G401.6 (cell line): ENCODE data around the gene SEMA3B.
"Not testable (repeated sequence)": the region's sequence is repeated elsewhere in the genome, so short reads cannot be mapped to it uniquely, and the experiment has no call there.

Source experiments
- FAIRE-seq: peaks from 2 replicates; lab custom pipeline; 2012; peaks lifted over from hg19 to GRCh38; lab: Jason Lieb, UNC

SEMA3B gene

DNA sequence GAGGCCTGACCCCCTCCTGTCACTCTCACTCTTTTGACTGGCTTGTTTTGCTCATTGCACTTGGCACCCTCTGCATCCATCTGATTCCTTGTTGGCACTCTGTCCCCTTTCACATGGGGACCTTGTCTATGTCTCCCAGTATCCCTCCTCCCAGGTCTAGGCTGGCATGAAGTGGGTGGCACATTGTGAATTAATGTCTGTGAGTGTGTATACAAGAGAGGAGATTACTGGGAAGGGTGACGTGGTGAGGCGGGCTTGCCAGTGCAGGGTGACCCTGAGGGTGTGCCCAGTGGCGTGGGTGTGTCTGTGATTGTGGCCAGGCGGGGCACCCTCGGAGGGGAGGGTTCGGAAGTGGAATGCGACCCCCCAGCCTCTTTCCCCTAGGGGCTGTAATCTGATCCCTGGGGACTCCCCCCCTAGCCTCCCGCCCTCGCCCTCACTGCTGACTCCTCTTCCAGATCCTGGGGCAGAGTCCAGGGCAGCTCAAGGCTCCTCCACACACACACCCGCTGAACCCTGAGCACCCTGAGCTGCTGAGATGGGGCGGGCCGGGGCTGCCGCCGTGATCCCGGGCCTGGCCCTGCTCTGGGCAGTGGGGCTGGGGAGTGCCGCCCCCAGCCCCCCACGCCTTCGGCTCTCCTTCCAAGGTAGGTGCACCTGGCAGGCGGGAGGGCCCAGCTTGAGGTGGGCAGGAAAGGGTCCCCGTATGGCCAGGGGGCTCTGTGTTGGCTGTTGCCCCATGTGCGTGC lies at the start of gene SEMA3B:
Gene SEMA3B, plus strand, starts transcription at position 445 of the 749 bp plus-strand sequence. Its CDS starts 94 bp downstream, at position 539.
- FAIRE-seq = no peak

DNA sequence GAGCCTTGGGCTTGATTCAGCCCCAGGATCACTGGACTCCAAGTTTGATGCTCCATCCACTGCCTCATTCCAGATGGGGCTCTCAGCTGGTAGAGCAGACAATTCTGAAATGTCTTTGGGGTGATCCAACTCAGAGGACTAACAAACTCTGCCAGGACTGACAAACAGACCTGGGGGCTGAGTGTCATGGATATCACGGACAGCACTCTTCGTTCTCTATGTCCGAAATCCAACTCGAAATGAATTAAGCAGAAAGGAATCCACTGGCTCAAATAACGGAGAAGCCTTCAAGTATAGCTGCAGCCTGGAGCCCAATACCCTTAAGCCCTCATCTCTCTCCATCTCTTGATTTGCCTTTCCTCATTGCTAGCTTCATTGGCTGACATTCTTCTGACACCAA lies 49.7 kb upstream of the SEMA3B start:
- FAIRE-seq = no peak

DNA sequence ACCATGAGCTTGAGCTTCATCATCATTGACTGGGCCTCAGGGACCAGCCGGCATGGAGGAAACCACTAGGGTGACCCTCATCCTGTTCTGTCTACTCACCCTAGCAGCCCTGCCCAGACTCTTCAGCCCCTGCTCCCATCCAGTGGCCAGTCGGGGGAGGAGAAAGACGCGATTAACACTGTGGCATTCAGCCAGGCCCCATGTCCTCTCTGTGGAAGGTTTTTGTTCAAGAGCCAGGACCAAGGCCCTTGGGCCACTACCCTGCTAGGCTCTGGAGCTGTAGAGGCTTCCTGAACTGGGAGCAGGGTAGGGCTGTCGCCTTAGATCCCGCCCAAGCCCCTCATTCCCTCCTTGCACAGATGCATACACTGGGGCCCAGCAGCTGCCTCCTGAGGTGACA lies 48.8 kb upstream of the SEMA3B start:
- FAIRE-seq = no peak

DNA sequence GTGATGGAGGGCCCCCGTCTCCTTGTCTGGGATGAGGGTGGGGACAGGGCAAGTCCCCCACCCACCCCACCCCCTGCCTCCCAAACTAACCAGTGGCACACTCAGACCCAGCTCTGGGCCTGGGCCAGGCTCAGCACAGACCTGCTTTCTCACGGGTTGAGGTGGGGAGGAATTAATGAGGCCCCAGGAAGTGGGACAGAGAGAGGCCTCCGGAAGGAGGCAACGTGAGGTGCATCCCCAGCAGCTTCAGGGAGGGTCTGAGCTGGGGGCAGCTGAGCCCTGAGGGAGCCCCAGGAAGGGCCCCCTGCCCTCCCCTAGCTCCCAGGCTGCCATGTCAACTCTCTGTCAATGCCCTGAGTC lies 47.9 kb upstream of the SEMA3B start:
- no peak for FAIRE-seq

DNA sequence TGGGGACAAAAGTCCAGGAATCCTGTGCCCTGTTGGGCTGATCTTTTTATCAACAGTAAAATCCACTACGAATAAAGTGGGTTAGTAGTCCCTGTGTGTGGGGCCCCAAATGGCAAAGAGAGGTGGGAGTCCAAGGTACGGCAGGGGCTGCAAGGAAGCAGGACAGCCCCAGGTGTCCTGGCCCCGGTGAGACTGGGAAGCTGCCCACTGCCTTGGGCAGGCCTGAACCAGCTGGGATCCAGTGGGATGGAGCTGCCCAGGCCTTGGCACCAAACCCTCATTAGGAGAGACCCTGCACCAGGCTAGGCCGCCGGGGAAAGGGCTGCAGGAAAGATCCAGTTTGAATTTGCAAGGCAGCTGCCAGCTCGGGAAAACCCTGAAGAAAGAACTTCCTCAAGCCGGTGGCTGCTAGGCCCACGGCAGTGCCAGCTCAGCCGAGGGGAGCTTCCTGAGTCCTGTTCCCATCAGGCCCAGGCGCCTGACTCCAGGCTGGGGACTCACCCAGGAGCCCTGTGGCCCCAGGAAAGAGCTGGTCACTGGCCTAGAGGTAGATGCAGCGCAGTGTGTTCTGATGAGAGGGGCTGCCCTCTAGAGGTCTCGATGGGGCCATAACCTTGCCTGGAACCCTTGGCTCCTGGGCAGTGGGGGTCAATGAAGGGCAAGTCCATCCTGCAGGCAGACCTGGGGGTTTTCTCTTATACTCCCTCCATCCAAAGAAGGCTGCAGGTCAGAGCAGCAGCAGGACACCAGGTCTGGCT lies 47.4 kb upstream of the SEMA3B start:
- FAIRE-seq = no peak

DNA sequence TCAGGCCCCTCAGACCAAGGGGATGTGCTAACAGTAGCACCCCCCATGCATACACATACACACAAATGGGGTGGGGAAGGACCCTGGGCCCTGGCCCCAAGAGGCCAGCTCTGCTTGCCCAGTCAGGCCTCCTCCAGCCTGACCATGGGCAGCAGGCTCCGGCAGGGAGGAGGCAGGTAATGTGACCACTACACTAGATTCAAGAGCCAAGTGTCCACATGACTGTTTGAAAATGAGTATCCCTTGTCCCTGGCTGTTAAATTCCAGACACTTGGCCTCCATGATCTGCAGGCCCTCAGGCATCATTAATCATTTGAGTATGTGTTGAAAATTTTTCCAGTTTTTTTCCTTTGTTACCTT lies 46.8 kb upstream of the SEMA3B start:
- no peak for FAIRE-seq

DNA sequence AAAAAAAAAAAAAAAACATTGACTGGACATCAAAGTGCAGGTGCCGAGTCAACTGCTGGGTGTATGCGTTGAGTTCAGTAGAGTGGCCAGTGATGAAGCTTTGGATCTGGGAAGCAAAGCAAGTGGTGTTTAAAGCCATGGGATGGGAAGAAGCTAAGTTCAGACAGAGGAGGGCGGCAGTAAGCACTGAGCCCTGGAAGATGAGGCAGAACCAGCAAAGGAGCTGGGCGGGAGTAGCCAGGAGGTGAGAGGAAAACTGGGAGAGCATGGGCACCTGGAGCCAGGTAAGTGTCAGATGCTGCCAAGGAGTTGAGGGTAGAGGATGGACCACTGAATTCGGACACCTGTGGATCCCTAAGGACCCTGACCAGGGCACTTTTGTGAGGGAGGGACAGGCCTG lies 44.3 kb upstream of the SEMA3B start:
- FAIRE-seq = no peak

DNA sequence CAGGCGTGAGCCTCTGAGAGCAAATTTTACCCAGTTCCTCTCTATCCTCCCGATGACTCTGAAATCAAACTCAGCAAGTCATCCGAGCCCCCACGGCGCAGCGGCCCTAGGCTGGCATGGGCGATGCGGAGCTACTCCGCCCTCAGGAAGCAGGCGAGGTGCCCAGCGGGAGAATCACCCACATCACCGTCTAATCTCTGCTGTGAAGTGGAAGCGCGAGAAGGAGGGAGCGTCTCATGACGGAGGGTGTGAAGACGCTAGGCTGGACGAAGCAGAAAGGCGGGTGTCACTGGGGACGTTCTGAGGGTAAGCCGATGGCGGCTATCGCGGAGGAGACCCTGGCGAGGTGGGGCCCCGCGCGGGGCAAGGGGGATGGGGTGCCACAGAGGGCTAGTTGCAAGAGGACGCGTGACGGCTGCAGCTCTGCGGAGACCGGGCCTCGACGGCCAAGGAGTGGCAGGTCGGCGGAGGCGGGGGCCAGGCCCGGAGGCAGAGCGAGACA lies 42.0 kb upstream of the SEMA3B start:
- no peak for FAIRE-seq

DNA sequence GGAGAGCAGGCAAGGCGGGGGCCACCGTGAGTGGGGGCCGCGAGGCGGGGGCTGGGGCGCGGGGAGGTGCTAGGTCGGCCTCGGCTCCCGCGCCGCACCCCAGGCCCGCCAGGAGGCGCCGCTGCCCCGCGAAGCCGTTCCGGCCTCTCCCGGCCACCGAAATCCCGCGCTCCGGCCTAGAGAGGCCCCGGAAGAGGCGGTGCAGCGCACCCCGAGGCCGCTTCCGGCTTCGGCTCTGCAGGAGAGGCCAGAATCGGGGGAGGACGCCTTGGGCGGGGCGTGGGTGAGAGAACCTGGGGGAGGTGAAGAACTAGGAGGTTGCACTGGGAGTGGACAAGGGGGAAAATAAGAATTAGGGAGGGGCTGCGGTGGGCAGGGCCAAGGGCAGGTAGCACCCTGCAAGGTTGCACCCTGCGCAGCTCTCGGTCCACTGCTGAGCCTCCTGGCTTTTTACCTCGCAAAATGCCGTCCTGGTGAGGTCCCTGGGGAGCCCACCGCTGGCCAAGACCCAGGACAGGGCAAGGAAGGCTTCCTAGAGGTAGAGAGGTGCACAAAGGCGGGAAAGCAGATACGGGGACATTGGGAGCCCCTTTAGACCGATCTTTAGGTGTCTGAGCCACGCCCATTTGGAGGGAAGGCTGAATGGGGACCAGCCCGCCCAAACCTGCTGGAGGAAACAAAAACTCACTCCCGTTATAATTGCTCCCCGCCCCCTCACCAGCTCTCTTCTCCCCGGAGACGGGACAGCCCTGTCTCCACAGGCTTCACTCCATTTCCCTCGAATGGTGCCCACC lies 41.4 kb upstream of the SEMA3B start:
- FAIRE-seq = peak; percentile 86

DNA sequence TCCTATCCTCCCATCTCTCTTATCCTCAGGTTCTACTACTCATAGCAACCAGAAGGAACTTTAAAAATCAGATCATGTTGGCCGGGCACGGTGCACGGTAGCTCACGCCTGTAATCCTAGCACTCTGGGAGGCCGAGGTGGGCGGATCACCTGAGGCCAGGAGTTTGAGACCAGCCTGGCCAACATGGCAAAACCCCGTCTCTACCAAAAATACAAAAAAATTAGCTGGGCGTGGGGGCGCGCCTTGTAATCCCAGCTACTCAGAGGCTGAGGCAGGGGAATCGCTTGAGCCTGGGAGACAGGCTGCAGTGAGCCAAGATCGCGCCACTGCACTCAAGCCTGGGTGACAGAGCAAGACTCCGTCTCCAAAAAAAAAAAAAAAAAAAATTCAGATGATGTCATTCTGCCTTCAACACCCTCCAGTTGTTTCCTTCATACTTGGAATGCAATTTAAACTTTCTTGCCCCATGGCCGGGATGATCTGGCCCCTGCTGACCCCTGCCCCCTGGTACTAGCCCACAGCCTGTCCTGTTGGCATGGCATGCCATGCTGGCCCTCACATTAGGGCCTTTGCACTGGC lies 40.7 kb upstream of the SEMA3B start:
- FAIRE-seq = not testable (repeated sequence)

DNA sequence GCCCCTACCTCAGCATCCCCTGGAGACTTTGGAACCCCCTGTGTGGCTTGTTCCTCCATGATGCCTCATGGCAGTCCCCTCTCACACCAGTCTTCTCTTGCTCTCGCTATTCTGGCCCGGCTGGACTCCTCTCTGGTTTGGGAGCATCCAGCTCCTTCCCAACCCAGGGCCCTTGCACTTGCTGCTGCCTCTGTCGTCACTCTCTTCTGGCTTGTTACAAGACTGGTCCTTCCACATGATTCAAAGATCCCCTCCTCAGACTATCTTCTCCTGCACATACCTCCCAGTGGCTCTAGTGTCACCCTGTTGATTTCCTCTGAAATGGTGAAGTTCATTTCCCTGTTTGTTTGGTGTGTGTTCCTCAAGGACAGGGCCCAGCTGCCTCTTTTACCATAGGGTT lies 39.5 kb upstream of the SEMA3B start:
- no peak for FAIRE-seq

DNA sequence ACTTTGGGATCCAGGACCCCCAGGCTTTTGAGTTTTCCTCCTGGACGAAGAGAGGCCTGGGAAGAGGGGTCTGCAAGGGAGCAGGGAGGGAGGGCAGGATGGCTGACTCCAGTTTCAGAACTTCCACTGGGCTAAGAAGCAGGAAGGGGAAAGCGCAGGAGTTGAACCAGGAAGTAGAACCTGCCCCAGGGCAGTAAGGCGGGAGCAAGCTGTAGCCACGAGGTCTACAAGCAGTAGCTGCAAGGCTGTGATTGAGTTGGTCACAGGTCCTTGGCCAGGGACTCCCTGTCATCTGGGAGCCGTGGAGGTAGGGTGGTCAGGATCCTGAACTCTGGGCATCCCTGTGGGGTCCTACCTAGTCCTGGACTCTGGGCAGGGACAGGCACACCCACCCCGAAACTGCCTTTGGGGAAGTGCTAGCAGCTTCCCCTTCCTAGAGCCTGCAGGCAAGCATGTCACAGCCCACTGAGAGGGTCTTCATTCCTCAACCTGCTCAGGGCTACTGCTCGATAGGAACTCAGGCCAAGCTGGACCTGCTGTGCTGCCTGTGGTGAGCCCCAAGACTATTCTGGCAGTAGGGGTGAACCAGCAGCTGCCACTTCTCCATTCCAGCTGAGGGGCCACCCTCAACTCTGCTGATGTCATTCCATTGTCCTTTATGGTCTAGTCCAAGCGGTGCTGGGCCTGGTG lies 38.7 kb upstream of the SEMA3B start:
- FAIRE-seq = no peak

DNA sequence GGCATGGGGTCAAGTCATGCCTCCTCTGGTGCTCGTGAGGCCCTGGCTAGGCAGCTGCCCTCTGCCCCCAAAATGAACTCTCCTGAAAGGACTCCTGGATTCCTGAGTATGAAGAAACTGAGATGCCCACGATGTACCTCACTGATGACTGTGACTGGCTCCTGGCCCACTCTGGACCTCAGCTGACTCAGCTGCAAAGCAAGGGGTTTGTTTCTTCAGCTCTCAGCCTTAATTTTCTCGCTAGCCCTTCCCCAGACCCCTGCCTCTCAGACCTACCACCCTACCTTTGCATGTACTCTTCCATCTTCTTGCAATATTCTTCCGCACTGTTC lies 38.2 kb upstream of the SEMA3B start:
- no peak for FAIRE-seq

DNA sequence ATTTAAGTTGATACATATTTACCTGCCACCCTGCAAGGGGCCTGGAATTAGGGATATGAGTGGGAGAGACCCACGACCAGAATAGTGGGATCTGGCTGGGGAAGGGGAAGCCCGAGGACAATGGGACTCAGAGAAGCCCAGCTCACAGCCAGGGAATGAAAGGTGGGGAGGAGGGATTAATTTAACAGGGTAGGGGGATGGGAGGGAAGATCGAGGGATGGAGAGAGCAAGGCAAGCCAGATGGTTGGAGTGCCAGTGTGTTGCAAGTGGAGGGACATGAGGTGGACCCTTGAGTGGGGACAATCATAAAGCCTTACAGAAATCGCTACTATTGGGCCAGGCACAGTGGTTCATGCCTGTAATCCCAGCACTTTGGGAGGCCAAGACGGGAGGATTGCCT lies 37.4 kb upstream of the SEMA3B start:
- no peak for FAIRE-seq

DNA sequence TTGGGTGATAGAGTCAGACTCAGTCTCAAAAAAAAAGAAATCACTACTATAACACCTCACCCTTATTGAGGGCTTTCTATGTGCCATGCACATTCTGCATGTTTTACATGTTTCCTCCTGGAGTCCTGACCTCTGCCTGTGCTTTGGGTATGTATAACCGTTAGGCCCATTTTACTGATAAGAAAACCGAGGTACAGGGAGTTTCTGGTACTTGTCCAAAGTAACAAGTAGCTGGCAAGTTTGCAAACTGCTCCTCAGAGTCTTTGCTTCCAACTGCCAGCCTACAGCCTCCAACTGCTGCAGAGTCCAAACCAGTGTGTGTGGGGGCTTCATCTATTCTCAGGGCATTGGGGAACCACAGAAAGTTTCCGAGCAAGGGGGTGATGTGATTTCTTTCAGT lies 36.6 kb upstream of the SEMA3B start:
- FAIRE-seq = no peak

DNA sequence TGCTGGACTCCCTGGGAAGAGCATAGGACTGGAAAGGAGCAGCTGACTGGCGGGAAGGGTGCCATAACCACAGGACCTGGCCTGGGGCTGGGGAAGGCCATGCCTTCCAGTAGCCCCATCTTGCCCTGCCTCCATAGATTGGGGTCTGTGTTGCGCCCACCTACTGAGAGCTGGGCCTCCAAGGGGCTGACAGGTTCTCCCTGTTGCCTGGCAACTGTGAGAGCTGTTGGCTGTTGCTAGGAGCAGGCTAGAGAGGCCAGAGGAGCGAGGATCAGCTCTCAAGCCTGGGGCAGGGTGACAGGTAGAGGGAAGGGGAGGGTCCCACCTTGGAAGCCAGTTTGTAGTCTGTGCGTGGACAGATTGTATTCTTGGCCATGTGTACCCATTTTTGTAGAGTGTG lies 35.8 kb upstream of the SEMA3B start:
- no peak for FAIRE-seq

DNA sequence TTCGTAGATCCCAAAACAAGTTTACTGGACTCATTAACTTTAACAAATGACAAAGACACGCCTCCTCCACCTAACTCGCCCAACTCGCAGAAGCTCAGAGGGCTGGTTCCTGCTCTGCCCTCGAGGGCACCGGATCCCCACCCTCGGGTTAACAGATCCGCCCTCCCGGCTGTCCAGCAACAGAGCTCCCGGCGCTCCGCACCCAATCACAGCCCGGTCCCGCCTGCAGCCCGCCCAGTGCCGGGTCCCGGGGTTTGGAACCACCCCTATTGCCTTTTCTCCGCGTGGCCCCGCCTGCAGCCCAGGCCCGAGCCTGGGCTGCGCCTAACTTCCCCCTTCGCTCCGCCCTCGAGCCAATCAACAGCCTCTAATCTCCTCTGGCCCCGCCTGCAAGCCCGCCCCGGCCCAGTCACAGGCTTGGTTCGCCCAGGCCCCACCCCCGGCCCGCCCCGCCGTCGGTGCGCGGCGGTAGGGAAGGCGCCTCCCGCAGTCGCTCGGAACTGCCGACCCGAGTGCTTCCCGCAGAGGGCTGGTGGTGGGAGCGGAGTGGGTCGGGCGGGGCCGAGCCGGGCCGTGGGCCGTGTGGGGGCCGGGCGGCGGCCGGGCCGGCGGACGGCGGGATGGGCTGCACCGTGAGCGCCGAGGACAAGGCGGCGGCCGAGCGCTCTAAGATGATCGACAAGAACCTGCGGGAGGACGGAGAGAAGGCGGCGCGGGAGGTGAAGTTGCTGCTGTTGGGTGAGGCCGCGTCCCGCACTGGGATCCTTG lies 33.0 kb upstream of the SEMA3B start, which contains the start of gene GNAI2:
Gene GNAI2, plus strand, starts transcription at position 489 of the 768 bp plus-strand sequence. Its CDS starts 132 bp downstream, at position 621.
- peak; percentile 100 for FAIRE-seq

DNA sequence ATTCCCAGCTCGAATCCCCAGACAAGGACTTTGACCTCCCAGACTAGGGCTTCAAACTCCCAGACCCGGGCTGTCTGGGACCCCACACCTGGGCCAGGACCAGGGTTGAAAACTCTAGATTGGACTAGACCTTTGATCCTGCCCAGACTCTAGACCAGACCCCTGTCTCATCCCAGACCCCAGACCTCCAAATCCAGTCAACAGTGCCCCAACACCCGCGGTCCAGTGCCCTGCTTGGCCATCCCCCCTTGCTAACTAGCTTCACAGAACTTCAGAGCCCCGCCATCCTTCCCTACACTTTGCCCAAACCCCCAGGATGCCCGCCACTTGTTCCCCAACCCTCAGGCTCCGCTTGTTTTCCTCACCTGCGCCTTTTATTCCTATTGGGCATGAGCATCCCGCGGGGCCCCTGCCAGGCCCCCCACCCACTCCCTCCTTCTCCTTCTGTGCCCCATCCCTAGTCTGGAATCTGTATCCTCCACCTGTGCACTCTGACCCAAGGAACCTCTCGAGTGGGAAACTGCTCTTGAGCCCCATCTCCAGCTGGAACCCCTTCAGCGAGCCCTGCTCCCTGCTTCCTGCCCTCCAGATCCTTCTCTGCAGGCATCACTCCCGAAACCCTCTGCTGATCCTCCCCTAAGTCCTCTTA lies 32.3 kb upstream of the SEMA3B start:
- no peak for FAIRE-seq

DNA sequence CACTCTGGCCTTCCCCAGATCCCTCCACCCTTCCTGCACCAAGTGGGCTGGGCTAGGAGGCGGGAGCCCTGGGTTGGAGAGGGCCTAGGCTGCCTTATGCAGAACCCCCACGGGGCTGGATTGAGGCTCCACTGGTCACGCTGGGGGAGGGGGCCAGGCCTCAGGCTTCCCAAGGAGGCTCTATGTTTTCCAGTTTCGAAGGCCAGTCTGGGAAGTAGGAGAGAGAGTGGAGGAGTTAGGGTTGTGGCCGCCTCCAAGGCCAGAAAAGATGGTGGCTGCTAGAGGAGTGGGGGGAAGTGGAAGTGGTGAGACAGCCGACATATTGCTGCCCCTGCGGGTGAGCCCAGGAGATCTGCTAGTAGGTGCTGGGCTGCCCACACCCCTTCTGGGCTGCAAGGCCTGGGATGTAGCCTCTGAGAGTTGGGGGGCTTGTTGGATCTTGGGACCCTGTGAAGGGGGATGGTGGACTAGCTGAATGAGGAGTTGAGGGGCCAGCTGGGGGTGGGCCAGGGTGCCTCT lies 31.8 kb upstream of the SEMA3B start:
- no peak for FAIRE-seq

DNA sequence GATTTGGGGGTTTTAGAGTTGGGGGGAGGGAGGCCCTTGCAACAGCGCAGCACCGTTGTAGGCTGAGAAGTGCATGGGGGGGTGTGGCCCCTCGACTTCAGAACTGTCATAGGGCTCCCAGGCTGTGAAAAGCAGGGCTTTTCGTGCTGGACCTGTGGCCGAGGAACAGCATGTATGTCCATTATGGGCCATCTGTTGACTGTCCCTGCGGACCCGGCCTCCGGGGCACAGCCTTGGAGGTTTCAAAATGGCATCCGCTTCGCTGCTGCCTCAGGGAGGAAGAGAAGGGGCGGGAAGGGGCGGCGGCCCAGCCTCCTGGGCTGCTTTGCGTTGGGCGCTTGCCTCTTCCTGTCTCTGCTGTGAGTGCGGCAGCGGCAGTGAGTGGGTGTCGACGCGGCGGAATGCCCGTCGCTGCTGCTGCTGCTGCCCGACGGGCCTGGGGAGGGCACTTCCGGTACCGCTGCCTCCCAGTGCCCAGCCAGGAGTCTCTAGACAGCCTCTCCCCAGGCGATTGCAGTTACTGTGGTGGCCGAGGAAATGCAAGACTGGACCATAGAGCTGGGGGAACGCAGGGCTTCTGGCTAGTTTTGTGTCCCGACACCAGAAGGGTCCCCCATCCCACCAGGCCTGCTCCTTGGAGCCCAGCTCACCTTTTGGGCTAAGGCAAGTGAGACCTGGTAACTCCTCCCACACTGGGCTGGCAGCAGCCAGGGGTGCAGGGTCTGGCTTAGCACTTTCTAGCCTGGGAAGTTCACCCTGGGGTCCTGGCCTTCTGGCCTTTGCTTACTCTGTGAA lies 31.0 kb upstream of the SEMA3B start:
- FAIRE-seq = no peak
